Measurements from ENCODE around the gene TMEM132D. TPM values are rescaled to one million over a fixed set of nuclear protein-coding genes. Genes with fewer than 3 reads are reported as not detected.

TMEM132D gene
- total and polyA plus RNA-seq, 2 of the 8 experiments (the other 6 are each of a cell fraction or from before 2014, with no cell fraction given), result 3.5 to 10.1 TPM

DNA sequence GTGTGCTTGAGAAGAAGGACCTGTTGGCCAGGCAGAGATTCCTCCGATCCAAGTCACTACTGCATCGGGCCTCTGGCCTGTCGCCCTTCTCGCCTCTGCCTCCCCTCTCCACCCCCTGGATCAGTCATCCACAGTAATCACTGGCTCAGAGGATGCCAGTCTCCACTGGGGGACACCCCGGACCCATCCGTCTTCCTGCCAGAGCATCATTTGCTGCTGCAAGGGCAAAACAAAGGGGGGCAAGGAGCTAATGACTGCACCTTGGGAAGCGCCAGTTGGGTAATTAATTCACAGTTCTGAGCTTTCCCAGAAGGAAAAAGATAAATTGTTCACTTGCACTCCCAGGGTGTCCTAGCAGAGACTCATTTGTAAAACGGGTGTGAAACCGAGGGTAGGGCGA, 835.1 kb downstream of the TMEM132D start:
- Histone ChIP-seq H3K14ac (ENCODE audit: insufficient read length) (no peak overlapping the region), H3K18ac (ENCODE audit: extremely low read depth, low read length) (no peak overlapping the region), H3K4me2 (ENCODE audit: insufficient read depth in 1 of 2, low read depth in 2 of 2, low read length in 2 of 2) (no peak overlapping the region), H4K91ac (replicated peaks; ENCODE audit: insufficient read length, low read length) (no peak overlapping the region), H3K4me1 (replicated peaks in 1 of 4; ENCODE audit: control insufficient read depth in 3 of 4, insufficient read depth in 4 of 4, low read length in 3 of 4) (peaks cover 0 to 8% (median 4%) of the 10 kb centered on the region in 4 experiments; a peak in 4 of 7 replicates), H3K9me3 (ENCODE audit: insufficient read depth in 2 of 2, low read depth in 1 of 2, low read length in 1 of 2) (no peaks in the 10 kb centered on the region), H4K20me1 (replicated peaks in 1 of 2; ENCODE audit: control insufficient read depth in 1 of 2, insufficient read depth in 2 of 2, low read length in 2 of 2) (no peaks in the 10 kb centered on the region), H2AK5ac (ENCODE audit: low read depth, low read length) (no peak overlapping the region), H4K8ac (ENCODE audit: extremely low read depth, insufficient read depth, low read length) (peak overlapping the region; percentile 6; the same call in 1 of the 2 replicates), H3K27me3 (replicated peaks in 1 of 4; ENCODE audit: control insufficient read depth in 3 of 4, extremely low read depth in 1 of 4, insufficient read depth in 3 of 4, low read length in 3 of 4) (no peaks in the 10 kb centered on the region; a peak in 2 of 7 replicates), H2BK12ac (ENCODE audit: low read depth, low read length) (no peak overlapping the region), H4K5ac (ENCODE audit: insufficient read length, low read depth, low read length) (no peak overlapping the region), H2BK20ac (ENCODE audit: low read length) (no peak overlapping the region), H3K79me2 (ENCODE audit: control insufficient read depth in 1 of 2, insufficient read depth in 2 of 2, low read length in 2 of 2) (no peaks in the 10 kb centered on the region), H3K4ac (replicated peaks; ENCODE audit: insufficient read length, low read depth, low read length) (no peak overlapping the region), H3K36me3 (ENCODE audit: control insufficient read depth in 2 of 4, insufficient read depth in 4 of 4, low read length in 3 of 4) (no peaks in the 10 kb centered on the region), H3K23ac (ENCODE audit: insufficient read length) (no peak overlapping the region), H2AFZ (ENCODE audit: low read length) (no peak overlapping the region), H3K9ac (replicated peaks in 1 of 4; ENCODE audit: extremely low read depth in 1 of 4, low read depth in 3 of 4, low read length in 3 of 4) (no peak overlapping the region), H3K79me1 (ENCODE audit: low read depth, low read length) (no peaks in the 10 kb centered on the region), H2BK15ac (ENCODE audit: low read length) (no peak overlapping the region), H3K23me2 (ENCODE audit: low read depth, low read length) (peaks cover 4% of the 10 kb centered on the region; the same call in 1 of the 2 replicates), H2BK5ac (ENCODE audit: low read depth, low read length) (no peak overlapping the region), H3K27ac (ENCODE audit: low read depth, low read length) (no peak overlapping the region), H2BK120ac (replicated peaks; ENCODE audit: low read depth, low read length) (no peak overlapping the region), H3K56ac (replicated peaks; ENCODE audit: insufficient read length, low read depth, low read length) (no peak overlapping the region), H3K4me3 (ENCODE audit: extremely low read depth in 1 of 4, insufficient read depth in 2 of 4, low read depth in 3 of 4, low read length in 4 of 4) (no peak overlapping the region)
- POLR2A ChIA-PET (ENCODE audit: partially characterized antibody), result no interaction called here
- WGBS, 2 experiments (ENCODE audit: extremely low coverage in 1 of 2, insufficient coverage in 1 of 2, insufficient read length in 1 of 2, insufficient replicate concordance in 2 of 2, low coverage in 1 of 2, low lambda C conversion rate in 2 of 2, missing lambda C conversion rate in 1 of 2), result 93% methylated on average over 9 of the region's 10 CpGs; no CpG with 5 or more reads in 1 of the 2 experiments
- FAIRE-seq (no peak), DNase-seq (ENCODE audit: low read depth in 1 of 2, low spot score in 2 of 2) (no peak)
- CTCF ChIA-PET (ENCODE audit: partially characterized antibody), result interaction anchor here (1.1 to 3.6 kb wide), 14 partner anchors 8 to 946 kb away, joined by 3 to 31 read pairs (median 6); no protein-coding TSS in a partner anchor
- no peak for TF ChIP-seq JUN (IDR thresholded peaks at IDR 0.05; ENCODE audit: low read depth, low read length)
- no peak for TF ChIP-seq EP300 (IDR thresholded peaks at IDR 0.05; ENCODE audit: borderline replicate concordance in 1 of 2, low read depth in 2 of 2, low read length in 2 of 2)
- no peak for TF ChIP-seq CHD1 (IDR thresholded peaks at IDR 0.05; ENCODE audit: low read depth, low read length)
- no peak for TF ChIP-seq SP1 (IDR thresholded peaks at IDR 0.05; ENCODE audit: low read depth, low read length)
- TF ChIP-seq BACH1 (IDR thresholded peaks at IDR 0.05; ENCODE audit: low read length), result no peak
- no peak for TF ChIP-seq TAF1 (IDR thresholded peaks at IDR 0.05; ENCODE audit: low read depth, low read length)
- no peak for TF ChIP-seq SIRT6 (IDR thresholded peaks at IDR 0.05; ENCODE audit: low read length)
- no peak for TF ChIP-seq POLR2A (IDR thresholded peaks at IDR 0.05; ENCODE audit: control extremely low read depth in 1 of 2, low read depth in 2 of 2, low read length in 2 of 2)
- no peak for TF ChIP-seq EGR1 (IDR thresholded peaks at IDR 0.05; ENCODE audit: borderline replicate concordance, low read depth, low read length)
- TF ChIP-seq JUND (IDR thresholded peaks at IDR 0.05; ENCODE audit: low read length), result no peak
- TF ChIP-seq MAFK (IDR thresholded peaks at IDR 0.05; ENCODE audit: low read depth, low read length), result no peak
- TF ChIP-seq SP4 (IDR thresholded peaks at IDR 0.05; ENCODE audit: low read length), result no peak

All from H1 (cell line).